Muscle layer of colon (tissue), 2 donors: ENCODE measurements around the gene DENND1A.

ENCODE experiments used
- H3K27ac ChIP-seq: one replicate; pipeline ENCODE4 v1.7.0; 2013; ENCODE audit warnings: low read depth, mild to moderate bottlenecking, low read length, moderate library complexity
- H3K27me3 ChIP-seq, 2 donors: one replicate each; pipeline ENCODE4 v1.7.0; 2013; ENCODE audit warnings: low read length in 2 of 2, mild to moderate bottlenecking in 2 of 2; ENCODE audit not compliant: insufficient read depth in 2 of 2, control insufficient read depth in 1 of 2
- H3K36me3 ChIP-seq: one replicate; pipeline ENCODE4 v1.7.0; 2013; ENCODE audit warnings: mild to moderate bottlenecking, low read length; ENCODE audit not compliant: insufficient read depth
- H3K4me1 ChIP-seq: one replicate; pipeline ENCODE4 v1.7.0; 2013; ENCODE audit warnings: mild to moderate bottlenecking, low read length; ENCODE audit not compliant: insufficient read depth
- H3K4me3 ChIP-seq, 2 donors: one replicate each; pipeline ENCODE4 v1.7.0; 2013; ENCODE audit warnings: low read length in 2 of 2, low read depth in 1 of 2, mild to moderate bottlenecking in 1 of 2, moderate library complexity in 1 of 2
- H3K9ac ChIP-seq: one replicate; pipeline ENCODE4 v1.7.0; 2013; ENCODE audit warnings: low read length
- H3K9me3 ChIP-seq: one replicate; pipeline ENCODE4 v1.7.0; 2013; ENCODE audit warnings: mild to moderate bottlenecking, low read length
- donor health status: abdominal sarcoma.
- donor health status: Adenocarcinoma of cecum.

Gene DENND1A

DNA sequence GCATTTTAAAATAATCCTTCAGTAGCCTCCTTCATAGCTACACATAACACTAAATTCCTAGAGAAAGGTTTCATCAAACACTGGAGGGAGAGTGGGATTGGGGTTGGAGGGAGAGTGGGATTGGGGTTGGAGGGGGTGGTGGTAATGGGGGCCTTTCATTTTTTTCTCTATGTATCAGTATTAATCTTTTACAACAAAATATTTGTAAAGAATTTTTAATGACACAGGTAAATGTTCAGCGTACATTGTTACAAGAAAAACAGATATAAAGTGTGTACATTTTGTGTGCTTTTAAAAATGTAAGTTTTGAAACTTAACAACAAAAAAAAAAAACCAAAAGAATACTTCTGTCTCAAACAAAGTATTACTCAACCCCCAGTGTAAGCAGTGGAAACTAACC is 266.4 kb downstream of the DENND1A start:
- Histone ChIP-seq H3K27me3 (no peaks in the 10 kb centered on the region), H3K4me1 (no peaks in the 10 kb centered on the region), H3K9ac (no peak overlapping the region), H3K4me3 (no peak overlapping the region), H3K9me3 (no peaks in the 10 kb centered on the region), H3K36me3 (peaks cover 6% of the 10 kb centered on the region), H3K27ac (no peak overlapping the region)

GRCh38 chr9:123662057-123662776 is 267.7 kb downstream of the DENND1A start:
- H3K27ac ChIP-seq: no peak overlapping the region
- H3K9ac ChIP-seq: no peak overlapping the region
- H3K27me3 ChIP-seq: no peaks in the 10 kb centered on the region
- H3K9me3 ChIP-seq: no peaks in the 10 kb centered on the region
- no peaks in the 10 kb centered on the region for H3K4me1 ChIP-seq
- H3K36me3 ChIP-seq: peaks cover 6% of the 10 kb centered on the region
- H3K4me3 ChIP-seq: no peak overlapping the region

- Histone ChIP-seq H3K27me3 (no peaks in the 10 kb centered on the region), H3K27ac (no peak overlapping the region), H3K9ac (no peak overlapping the region), H3K36me3 (peaks cover 6% of the 10 kb centered on the region), H3K4me3 (no peak overlapping the region), H3K9me3 (no peaks in the 10 kb centered on the region), H3K4me1 (no peaks in the 10 kb centered on the region)
These were observed 269.0 kb downstream of the DENND1A start for GRCh38 chr9:123660691-123661466.

- Histone ChIP-seq H3K9ac (no peak overlapping the region), H3K36me3 (peaks cover 6% of the 10 kb centered on the region), H3K4me3 (no peak overlapping the region), H3K27me3 (no peaks in the 10 kb centered on the region), H3K9me3 (no peaks in the 10 kb centered on the region), H3K27ac (no peak overlapping the region), H3K4me1 (no peaks in the 10 kb centered on the region)
These were observed 270.6 kb downstream of the DENND1A start for GRCh38 chr9:123659358-123659757.

GRCh38 chr9:123658792-123659191 is 271.1 kb downstream of the DENND1A start:
- Histone ChIP-seq H3K9ac (no peak overlapping the region), H3K4me1 (no peaks in the 10 kb centered on the region), H3K9me3 (no peaks in the 10 kb centered on the region), H3K27ac (no peak overlapping the region), H3K36me3 (peaks cover 6% of the 10 kb centered on the region), H3K27me3 (no peaks in the 10 kb centered on the region), H3K4me3 (no peak overlapping the region)

DNA sequence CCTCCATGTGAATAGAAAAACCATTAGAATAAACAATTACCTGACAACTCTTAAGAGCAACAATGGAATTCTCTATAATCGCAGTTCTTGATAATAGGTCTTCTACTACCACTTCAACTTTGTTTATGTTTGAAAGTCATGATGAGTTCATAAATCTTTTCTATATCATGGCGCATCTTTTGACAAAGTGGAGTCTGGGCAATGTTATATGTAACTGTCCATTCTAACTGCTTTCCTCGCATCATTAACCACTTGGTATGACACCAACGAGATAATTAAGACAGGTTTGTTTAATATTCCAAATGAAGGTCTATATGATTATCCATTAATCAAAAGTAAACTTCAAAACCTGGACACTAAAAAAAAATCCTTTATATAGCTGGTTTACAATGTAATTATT is 272.0 kb downstream of the DENND1A start:
- Histone ChIP-seq H3K27ac (no peak overlapping the region), H3K9ac (no peak overlapping the region), H3K4me3 (no peak overlapping the region), H3K4me1 (no peaks in the 10 kb centered on the region), H3K36me3 (peaks cover 6% of the 10 kb centered on the region), H3K9me3 (no peaks in the 10 kb centered on the region), H3K27me3 (no peaks in the 10 kb centered on the region)

DNA sequence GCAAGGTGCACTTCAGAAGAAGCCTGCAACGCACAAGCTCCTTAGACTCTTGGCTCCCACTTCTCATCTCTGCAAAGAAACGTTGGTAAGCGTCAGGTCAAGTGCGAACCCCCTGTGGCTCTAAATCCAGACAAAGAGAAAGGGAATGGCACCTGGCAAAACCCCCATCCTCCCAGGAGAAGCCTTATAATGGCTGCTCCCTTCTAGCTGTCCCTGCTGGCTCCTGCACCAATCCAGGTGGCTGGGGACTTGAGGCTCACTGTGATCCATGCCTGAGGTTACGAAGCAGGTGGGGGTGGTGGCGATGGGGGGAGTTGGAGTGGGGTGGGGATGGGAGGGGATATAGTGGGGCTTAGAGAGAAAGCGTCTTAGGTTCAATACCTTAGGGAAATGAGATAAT is 272.8 kb downstream of the DENND1A start:
- no peaks in the 10 kb centered on the region for H3K27me3 ChIP-seq
- no peak overlapping the region for H3K4me3 ChIP-seq
- no peak overlapping the region for H3K27ac ChIP-seq
- H3K9ac ChIP-seq: no peak overlapping the region
- peaks cover under 1% of the 10 kb centered on the region for H3K36me3 ChIP-seq
- H3K9me3 ChIP-seq: no peaks in the 10 kb centered on the region
- H3K4me1 ChIP-seq: no peaks in the 10 kb centered on the region

- no peaks in the 10 kb centered on the region for H3K27me3 ChIP-seq
- H3K27ac ChIP-seq: no peak overlapping the region
- H3K9ac ChIP-seq: no peak overlapping the region
- H3K36me3 ChIP-seq: no peaks in the 10 kb centered on the region
- H3K9me3 ChIP-seq: no peaks in the 10 kb centered on the region
- no peak overlapping the region for H3K4me3 ChIP-seq
- no peaks in the 10 kb centered on the region for H3K4me1 ChIP-seq
These were observed 273.4 kb downstream of the DENND1A start for GRCh38 chr9:123656565-123656964.

DNA sequence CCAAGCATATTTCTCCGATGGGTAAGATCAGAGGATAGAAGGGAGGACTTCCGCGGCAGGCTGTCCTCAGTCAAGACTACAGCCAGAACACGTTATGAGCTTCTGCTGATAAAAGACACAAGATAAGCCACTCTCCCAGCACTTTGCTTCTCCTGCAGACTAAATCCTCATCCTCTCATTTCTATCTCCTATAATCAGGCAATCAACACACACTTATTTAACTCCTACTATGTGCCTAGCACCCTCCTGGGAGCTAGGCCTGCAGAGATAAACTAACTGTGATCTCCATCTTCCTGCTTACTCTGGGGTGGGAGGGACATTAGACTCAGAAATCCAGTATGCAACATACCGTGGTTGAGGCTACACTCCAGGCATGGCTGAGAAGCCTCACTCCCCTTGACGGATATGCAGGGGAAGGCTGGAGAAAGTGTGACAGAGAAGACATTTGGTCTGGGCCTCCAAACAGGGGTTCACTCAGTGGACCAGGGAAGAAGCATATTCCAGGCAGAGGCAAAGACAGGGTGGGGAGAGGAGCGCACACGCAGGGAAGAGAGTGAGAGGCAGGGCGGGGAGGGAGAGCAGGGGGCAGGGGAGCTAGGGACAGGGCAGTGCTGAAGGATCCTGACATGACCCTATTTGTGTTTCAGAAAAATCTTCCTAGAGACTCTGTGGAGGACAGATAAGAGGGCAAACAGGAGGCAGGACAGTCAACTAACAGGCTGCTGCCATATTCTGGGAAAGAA is 274.1 kb downstream of the DENND1A start:
- no peaks in the 10 kb centered on the region for H3K27me3 ChIP-seq
- H3K36me3 ChIP-seq: no peaks in the 10 kb centered on the region
- H3K9me3 ChIP-seq: no peaks in the 10 kb centered on the region
- H3K27ac ChIP-seq: no peak overlapping the region
- no peak overlapping the region for H3K4me3 ChIP-seq
- H3K4me1 ChIP-seq: no peaks in the 10 kb centered on the region
- H3K9ac ChIP-seq: no peak overlapping the region

GRCh38 chr9:123654994-123655637 is 274.8 kb downstream of the DENND1A start:
- H3K27me3 ChIP-seq: no peaks in the 10 kb centered on the region
- H3K4me1 ChIP-seq: no peaks in the 10 kb centered on the region
- no peaks in the 10 kb centered on the region for H3K36me3 ChIP-seq
- H3K9ac ChIP-seq: no peak overlapping the region
- H3K4me3 ChIP-seq: no peak overlapping the region
- H3K9me3 ChIP-seq: no peaks in the 10 kb centered on the region
- H3K27ac ChIP-seq: no peak overlapping the region
